ENCODE results near the gene PDP2.
A peak's percentile ranks its signal among the peaks of the same experiment; 100 is the strongest.

The PDP2 gene

DNA sequence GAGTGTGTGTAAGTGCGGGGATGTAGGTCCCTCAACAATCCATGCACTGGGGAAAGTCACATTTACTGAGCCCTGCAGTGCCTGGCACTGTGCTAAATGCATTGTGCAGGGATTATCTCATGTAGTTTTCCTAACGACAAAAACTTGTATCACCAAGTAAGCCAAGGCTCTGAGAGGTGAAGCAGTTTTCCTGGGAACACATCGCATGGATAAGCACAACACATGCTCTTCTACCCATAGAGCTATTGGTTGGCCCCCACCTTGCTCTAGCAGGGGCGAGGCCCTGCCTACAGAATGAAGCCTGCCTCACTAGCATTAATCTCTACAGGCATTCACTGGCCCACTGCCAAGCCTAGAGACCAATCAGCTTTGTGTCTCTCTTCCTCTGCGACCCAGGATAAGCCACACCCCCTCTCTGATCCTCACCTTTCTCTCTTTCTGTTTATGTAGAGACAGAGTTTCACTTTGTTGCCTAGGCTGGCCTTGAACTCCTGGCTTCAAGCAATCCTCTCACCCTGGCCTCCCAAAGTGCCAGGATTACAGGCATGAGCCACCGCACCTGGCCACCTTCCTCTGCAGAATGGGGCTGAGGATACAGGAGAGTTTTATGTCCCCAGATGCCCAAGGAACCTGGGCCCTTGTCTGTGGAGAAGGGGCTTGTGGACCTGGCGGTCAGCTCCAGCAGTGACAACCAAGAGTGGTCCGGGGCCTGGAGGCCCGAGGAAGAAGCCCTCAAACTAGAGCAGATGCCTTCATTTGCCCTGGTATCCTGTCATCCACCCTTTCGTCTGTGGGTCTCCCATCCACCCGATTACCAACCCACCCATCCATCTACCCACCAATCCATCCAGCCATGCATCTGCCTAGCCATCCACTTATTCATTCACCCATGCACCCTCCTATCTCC lies 25.6 kb downstream of the PDP2 start:
- no peaks in the 10 kb centered on the region for H3K27me3 ChIP-seq
- H3K4me2 ChIP-seq, result peak overlapping the region in 6 of 11 experiments; percentile 4 to 81 (median 36); a peak in 10 of 22 replicates
- no peak overlapping the region for H3K27ac ChIP-seq
- peaks cover 18 to 74% (median 50%) of the 10 kb centered on the region in 10 experiments for H3K4me1 ChIP-seq
- 0 out of 22 replicates have a peak overlapping the region, but pooled peaks of 1 of the 11 experiments have one; percentile 7 for H3K9ac ChIP-seq
- TF ChIP-seq Cebpa-rat (IDR thresholded peaks at IDR 0.05), result no peak
- H3K4me3 ChIP-seq, result no peak overlapping the region
- H4K20me1 ChIP-seq, result peaks cover 0 to 3% (median 0%) of the 10 kb centered on the region in 11 experiments; a peak in 3 of 22 replicates
- H3K36me3 ChIP-seq, result no peaks in the 10 kb centered on the region
- no peaks in the 10 kb centered on the region for H3K9me3 ChIP-seq (replicated peaks in 1 of 11)

- H3K9me3 ChIP-seq (replicated peaks in 1 of 11), result no peaks in the 10 kb centered on the region
- no peak overlapping the region for H3K27ac ChIP-seq
- H3K4me2 ChIP-seq, result peak overlapping the region in 1 of 11 experiments; percentile 30; a peak in 1 of 22 replicates
- H3K4me3 ChIP-seq, result no peak overlapping the region
- no peak for TF ChIP-seq Cebpa-rat (IDR thresholded peaks at IDR 0.05)
- no peak overlapping the region for H3K9ac ChIP-seq
- no peaks in the 10 kb centered on the region for H3K36me3 ChIP-seq
- peaks cover 18 to 63% (median 40%) of the 10 kb centered on the region in 10 experiments for H3K4me1 ChIP-seq
- peaks cover 0 to 13% (median 0%) of the 10 kb centered on the region in 11 experiments; a peak in 3 of 22 replicates for H4K20me1 ChIP-seq
- H3K27me3 ChIP-seq, result no peaks in the 10 kb centered on the region
These were observed 26.9 kb downstream of the PDP2 start for GRCh38 chr16:66906916-66907836.

- Histone ChIP-seq H3K4me2 (peak overlapping the region in 6 of 11 experiments; percentile 2 to 30 (median 21); a peak in 6 of 22 replicates), H3K9ac (no peak overlapping the region), H4K20me1 (peaks cover 0 to 13% (median 0%) of the 10 kb centered on the region in 11 experiments; a peak in 3 of 22 replicates), H3K4me1 (peaks cover 14 to 54% (median 31%) of the 10 kb centered on the region in 10 experiments), H3K4me3 (no peak overlapping the region), H3K36me3 (no peaks in the 10 kb centered on the region), H3K27me3 (no peaks in the 10 kb centered on the region), H3K27ac (no peak overlapping the region), H3K9me3 (replicated peaks in 1 of 11) (no peaks in the 10 kb centered on the region)
- no peak for TF ChIP-seq Cebpa-rat (IDR thresholded peaks at IDR 0.05)
These were observed 27.8 kb downstream of the PDP2 start for GRCh38 chr16:66908116-66908515.

- Histone ChIP-seq H3K4me2 (peak overlapping the region in 3 of 11 experiments; percentile 2 to 27 (median 16); a peak in 3 of 22 replicates), H3K36me3 (no peaks in the 10 kb centered on the region), H3K4me1 (peaks cover 5 to 46% (median 22%) of the 10 kb centered on the region in 10 experiments), H3K4me3 (no peak overlapping the region), H4K20me1 (peaks cover 0 to 13% (median 0%) of the 10 kb centered on the region in 11 experiments; a peak in 3 of 22 replicates), H3K9ac (no peak overlapping the region), H3K27ac (no peak overlapping the region), H3K27me3 (no peaks in the 10 kb centered on the region), H3K9me3 (replicated peaks in 1 of 11) (no peaks in the 10 kb centered on the region)
- TF ChIP-seq Cebpa-rat (IDR thresholded peaks at IDR 0.05), result no peak
These were observed 28.6 kb downstream of the PDP2 start for GRCh38 chr16:66908762-66909559.

DNA sequence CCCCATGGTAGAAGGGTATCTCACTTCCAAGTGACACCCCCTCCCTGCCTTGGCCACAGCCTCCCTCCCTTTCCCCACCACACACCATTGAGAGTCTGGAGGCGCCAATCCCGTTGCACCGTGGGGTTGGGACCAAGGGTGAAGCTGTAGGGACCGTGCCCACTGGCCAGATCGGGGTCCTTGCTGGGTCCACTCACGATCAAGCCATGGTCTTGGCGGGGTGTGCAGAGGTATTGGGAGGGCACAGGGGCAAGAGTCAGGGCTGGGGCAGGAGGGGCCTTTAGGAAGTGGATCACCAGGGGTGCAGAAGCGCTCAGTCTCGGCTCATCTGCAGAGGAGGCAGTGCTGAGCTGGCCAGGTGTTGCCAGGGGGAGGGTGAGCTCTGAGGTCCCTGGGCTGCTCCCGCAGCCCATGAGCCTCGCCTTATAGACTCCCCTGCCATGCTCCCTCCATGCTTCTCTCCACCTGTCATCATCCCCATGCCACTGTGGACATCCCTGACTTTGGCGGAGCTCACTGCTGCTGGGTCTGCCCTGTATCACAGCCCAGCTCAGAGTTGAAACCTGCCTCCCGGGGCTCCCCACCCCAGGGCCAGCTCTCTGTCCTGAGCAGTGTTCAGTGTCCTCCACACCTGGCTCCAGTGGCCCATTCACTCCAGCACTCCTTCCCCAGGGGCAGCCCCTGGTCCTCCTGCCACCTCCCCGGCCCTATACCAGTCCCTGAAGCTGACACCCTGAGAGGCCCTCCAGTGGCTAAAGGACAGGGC lies 30.0 kb downstream of the PDP2 start:
- no peak overlapping the region for H3K9ac ChIP-seq
- H3K4me3 ChIP-seq, result no peak overlapping the region
- no peak overlapping the region for H3K27ac ChIP-seq
- no peak overlapping the region; a peak in 1 of 22 replicates for H3K4me2 ChIP-seq
- H3K4me1 ChIP-seq, result peaks cover 0 to 33% (median 9%) of the 10 kb centered on the region in 10 experiments; a peak in 13 of 20 replicates
- H3K36me3 ChIP-seq, result no peaks in the 10 kb centered on the region
- TF ChIP-seq Cebpa-rat (IDR thresholded peaks at IDR 0.05), result no peak
- no peaks in the 10 kb centered on the region for H3K9me3 ChIP-seq (replicated peaks in 1 of 11)
- peaks cover 0 to 13% (median 0%) of the 10 kb centered on the region in 11 experiments; a peak in 3 of 22 replicates for H4K20me1 ChIP-seq
- no peaks in the 10 kb centered on the region for H3K27me3 ChIP-seq

DNA sequence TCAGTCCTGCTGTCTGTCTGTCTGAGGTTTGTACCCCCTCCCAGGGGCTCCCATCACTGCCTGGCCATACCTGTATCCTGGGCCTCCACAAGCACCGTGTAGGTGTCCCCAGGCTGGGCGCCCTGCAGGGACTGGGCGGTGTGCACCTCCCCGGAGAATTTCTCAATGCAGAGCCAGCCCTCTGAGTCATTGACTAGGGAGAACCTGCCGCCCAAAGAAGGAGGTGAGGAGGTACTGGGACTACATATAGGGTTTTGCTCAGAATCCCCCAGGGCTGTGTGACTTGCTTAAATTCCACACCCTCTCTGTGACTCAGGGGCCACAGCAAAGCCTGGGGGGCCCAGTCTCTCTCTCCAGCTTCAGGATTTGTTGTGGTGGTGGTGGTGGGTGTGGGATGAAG lies 30.8 kb downstream of the PDP2 start:
- no peaks in the 10 kb centered on the region for H3K9me3 ChIP-seq (replicated peaks in 1 of 11)
- peaks cover 0 to 13% (median 0%) of the 10 kb centered on the region in 11 experiments; a peak in 3 of 22 replicates for H4K20me1 ChIP-seq
- H3K27ac ChIP-seq, result no peak overlapping the region
- H3K4me1 ChIP-seq, result peaks cover 0 to 26% (median 3%) of the 10 kb centered on the region in 10 experiments; a peak in 8 of 20 replicates
- no peaks in the 10 kb centered on the region for H3K27me3 ChIP-seq
- H3K9ac ChIP-seq, result no peak overlapping the region
- no peak for TF ChIP-seq Cebpa-rat (IDR thresholded peaks at IDR 0.05)
- no peaks in the 10 kb centered on the region for H3K36me3 ChIP-seq
- no peak overlapping the region for H3K4me3 ChIP-seq
- H3K4me2 ChIP-seq, result 0 out of 22 replicates have a peak overlapping the region, but pooled peaks of 1 of the 11 experiments have one; percentile 21

DNA sequence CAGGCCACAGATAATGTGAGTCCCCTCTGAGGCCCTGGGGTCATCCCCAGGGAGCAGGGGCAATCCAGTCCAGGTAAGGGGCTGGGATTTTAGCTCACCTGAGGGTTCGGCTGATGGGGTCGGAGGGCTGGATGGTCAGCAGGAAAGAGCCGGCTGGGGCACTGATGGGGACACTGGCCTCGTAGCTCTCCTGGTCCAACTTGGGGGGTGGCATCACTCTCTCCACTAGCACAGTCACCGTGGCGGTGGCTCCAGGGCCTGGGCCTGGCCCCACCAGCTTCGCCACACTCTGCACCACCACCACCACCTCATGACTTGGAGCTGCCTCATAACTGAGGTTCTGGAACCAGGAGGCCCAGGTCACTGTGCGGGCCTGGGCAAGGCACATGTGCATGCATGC lies 31.5 kb downstream of the PDP2 start:
- no peaks in the 10 kb centered on the region for H3K9me3 ChIP-seq (replicated peaks in 1 of 11)
- no peak overlapping the region for H3K27ac ChIP-seq
- peaks cover 0 to 13% (median 0%) of the 10 kb centered on the region in 11 experiments; a peak in 3 of 22 replicates for H4K20me1 ChIP-seq
- no peak overlapping the region for H3K9ac ChIP-seq
- no peak for TF ChIP-seq Cebpa-rat (IDR thresholded peaks at IDR 0.05)
- H3K36me3 ChIP-seq, result no peaks in the 10 kb centered on the region
- peaks cover 0 to 25% (median 3%) of the 10 kb centered on the region in 10 experiments; a peak in 7 of 20 replicates for H3K4me1 ChIP-seq
- H3K4me3 ChIP-seq, result no peak overlapping the region
- H3K27me3 ChIP-seq, result no peaks in the 10 kb centered on the region
- H3K4me2 ChIP-seq, result no peak overlapping the region

All from BLaER1 treated with 17β-estradiol and CSF1 and Interleukin-3, amounts not matched to agents 10 nM and 100 nM (cell line).